HG03432 (cell line): Measurements from ENCODE around the gene SPC25.
"Not testable (repeated sequence)": the region's sequence is repeated elsewhere in the genome, so short reads cannot be mapped to it uniquely, and the experiment has no call there.

Experiments used
- ATAC-seq: cut with Tn5 transposase; IDR thresholded peaks from one replicate; pipeline ENCODE4 v1.9.1; 2021; ENCODE audit warnings: mild to moderate bottlenecking, moderate library complexity; ENCODE audit not compliant: unreplicated experiment

SPC25 gene

GRCh38 chr2:168890006-168890782 is at the start of gene SPC25:
SPC25 (minus strand) TSS chr2:168890430; CDS start chr2:168889519, 911 bp downstream.
- ATAC-seq, result peak; percentile 100

- ATAC-seq, result peak; percentile 87
Observed at GRCh38 chr2:168939918-168940317, 49.7 kb upstream of the SPC25 start.

GRCh38 chr2:168939061-168939460 is 48.8 kb upstream of the SPC25 start:
- ATAC-seq, result no peak

- ATAC-seq, result no peak
Observed at GRCh38 chr2:168935810-168936581, 45.8 kb upstream of the SPC25 start.

- ATAC-seq, result no peak
Observed at GRCh38 chr2:168934826-168935225, 44.6 kb upstream of the SPC25 start.

GRCh38 chr2:168932174-168932573 is 41.9 kb upstream of the SPC25 start:
- not testable (repeated sequence) for ATAC-seq

- ATAC-seq, result no peak
Observed at GRCh38 chr2:168930242-168930641, 40.0 kb upstream of the SPC25 start.

- no peak for ATAC-seq
Observed at GRCh38 chr2:168929031-168929430, 38.8 kb upstream of the SPC25 start.

GRCh38 chr2:168928113-168928831 is 38.0 kb upstream of the SPC25 start:
- no peak for ATAC-seq

- ATAC-seq, result no peak
Observed at GRCh38 chr2:168926621-168927386, 36.6 kb upstream of the SPC25 start.

GRCh38 chr2:168920504-168921157 is 30.4 kb upstream of the SPC25 start:
- no peak for ATAC-seq

GRCh38 chr2:168916331-168916675 is 26.1 kb upstream of the SPC25 start:
- ATAC-seq, result no peak

GRCh38 chr2:168915441-168916330 is 25.5 kb upstream of the SPC25 start:
- ATAC-seq, result no peak

- ATAC-seq, result no peak
Observed at GRCh38 chr2:168913495-168913894, 23.3 kb upstream of the SPC25 start.

GRCh38 chr2:168912901-168913369 is 22.7 kb upstream of the SPC25 start:
- ATAC-seq, result no peak

GRCh38 chr2:168912466-168912865 is 22.2 kb upstream of the SPC25 start:
- ATAC-seq, result no peak

- no peak for ATAC-seq
Observed at GRCh38 chr2:168910330-168910729, 20.1 kb upstream of the SPC25 start.

- ATAC-seq, result no peak
Observed at GRCh38 chr2:168907940-168908662, 17.9 kb upstream of the SPC25 start.

GRCh38 chr2:168904358-168904757 is 14.1 kb upstream of the SPC25 start:
- no peak for ATAC-seq
